Endothelial cell of umbilical vein (primary cell): Measurements from ENCODE around the gene LECT2. TPM values are rescaled to one million over a fixed set of nuclear protein-coding genes. Genes with fewer than 3 reads are reported as not detected.

Experiments
- BruUV-seq: library from RNA; stranded (reverse); fragments of 400-500 nt; replicated peaks from 2 replicates; lab custom pipeline; 2021; lab: Mats Ljungman, UMichigan
- CTCF ChIA-PET: fragments of 300-600, 350-600 bp; sonication (Branson Sonifier 250); formaldehyde crosslinking; loops from one replicate; lab custom pipeline; 2021; ENCODE audit warnings: antibody characterized with exemption, inconsistent platforms; lab: Charles Lee
- POLR2A ChIA-PET: fragments of 300-600, 350-600 bp; sonication (Branson Sonifier 250); formaldehyde crosslinking; loops from one replicate; lab custom pipeline; 2021; ENCODE audit warnings: antibody characterized with exemption, inconsistent platforms; lab: Charles Lee
- DNase-seq: peaks from one replicate; pipeline ENCODE4 v3.0.0-alpha.2; 2011; ENCODE audit warnings: low read depth, low spot score
- FAIRE-seq: peaks from 2 replicates; lab custom pipeline; 2011; peaks lifted over from hg19 to GRCh38; lab: Jason Lieb, UNC
- H2AFZ ChIP-seq: 2 replicates; pipeline ENCODE4 v1.6.0; 2012; ENCODE audit warnings: low read depth, low read length, control low read depth, inconsistent platforms
- H3K27ac ChIP-seq: 2 replicates; pipeline ENCODE4 v1.5.1; 2011; ENCODE audit warnings: low read depth, mild to moderate bottlenecking, control low read depth, low read length, moderate library complexity; ENCODE audit not compliant: insufficient read depth
- H3K27me3 ChIP-seq, 2 experiments: 2 replicates each; pipeline versions ENCODE4 v1.6.0 to v1.6.1; 2011; ENCODE audit warnings: low read length in 2 of 2, mixed read lengths in 1 of 2; ENCODE audit not compliant: control insufficient read depth in 2 of 2, insufficient read depth in 2 of 2
- H3K36me3 ChIP-seq, 2 experiments: 2 replicates in 1 of 2; 3 replicates in 1 of 2; pipeline ENCODE4 v1.5.1; 2011; ENCODE audit warnings: low read length in 2 of 2, mild to moderate bottlenecking in 1 of 2, moderate library complexity in 1 of 2; ENCODE audit not compliant: control insufficient read depth in 2 of 2, insufficient read depth in 2 of 2; ENCODE audit errors: extremely low read depth in 1 of 2
- H3K4me1 ChIP-seq: 3 replicates; pipeline ENCODE4 v1.5.1; 2011; ENCODE audit warnings: mild to moderate bottlenecking, low read length; ENCODE audit not compliant: control insufficient read depth, insufficient read depth; ENCODE audit errors: extremely low read depth
- H3K4me2 ChIP-seq: 2 replicates; pipeline ENCODE4 v1.6.1; 2011; ENCODE audit warnings: low read length, control low read depth, mixed read lengths; ENCODE audit not compliant: insufficient read depth
- H3K4me3 ChIP-seq, 3 experiments: fragments of 200-600 bp in 1 of 3; sonication (generic), shearing (Covaris generic) in 1 of 3; replicated peaks in 1 of 3; 2 replicates each; pipeline ENCODE4 v1.5.1; 2011 to 2016; ENCODE audit warnings: control low read depth in 3 of 3, low read length in 3 of 3, mild to moderate bottlenecking in 2 of 3, inconsistent platforms in 1 of 3, low read depth in 1 of 3, moderate library complexity in 1 of 3; ENCODE audit not compliant: insufficient read depth in 1 of 3
- H3K79me2 ChIP-seq: 2 replicates; pipeline ENCODE4 v1.6.0; 2012; ENCODE audit warnings: low read length, inconsistent platforms; ENCODE audit not compliant: control insufficient read depth, insufficient read depth
- H3K9ac ChIP-seq: replicated peaks from 2 replicates; pipeline ENCODE3; 2011; ENCODE audit warnings: low read length, control low read depth; ENCODE audit not compliant: insufficient read depth; ENCODE audit errors: extremely low read depth
- H3K9me1 ChIP-seq: replicated peaks from 3 replicates; pipeline ENCODE4 v1.6.0; 2011; ENCODE audit warnings: mild to moderate bottlenecking, low read length; ENCODE audit not compliant: control insufficient read depth, insufficient read depth; ENCODE audit errors: extremely low read depth
- H3K9me3 ChIP-seq: replicated peaks from 2 replicates; pipeline ENCODE4 v1.5.1; 2012; ENCODE audit warnings: low read length, inconsistent platforms; ENCODE audit not compliant: control insufficient read depth, insufficient read depth
- H4K20me1 ChIP-seq: replicated peaks from 2 replicates; pipeline ENCODE3; 2011; ENCODE audit warnings: mild to moderate bottlenecking, low read length; ENCODE audit not compliant: control insufficient read depth, insufficient read depth; ENCODE audit errors: extremely low read depth
- EZH2 ChIP-seq: IDR thresholded peaks from 2 replicates; pipeline ENCODE4 v1.6.1; 2012; ENCODE audit warnings: borderline replicate concordance, low read depth, mild to moderate bottlenecking, moderate library complexity, low read length, inconsistent platforms; ENCODE audit not compliant: severe bottlenecking
- FOS ChIP-seq: IDR thresholded peaks from 2 replicates; pipeline ENCODE4 v1.6.1; 2011; ENCODE audit warnings: mild to moderate bottlenecking, low read length, moderate library complexity, borderline replicate concordance; ENCODE audit not compliant: insufficient read depth
- JUN ChIP-seq: IDR thresholded peaks from 2 replicates; pipeline ENCODE4 v1.6.1; 2011; ENCODE audit warnings: borderline replicate concordance, low read depth; ENCODE audit not compliant: insufficient read length, insufficient read depth
- MAX ChIP-seq: IDR thresholded peaks from 2 replicates; pipeline ENCODE4 v1.6.1; 2011; ENCODE audit not compliant: insufficient read depth, insufficient read length
- MYC ChIP-seq: IDR thresholded peaks from one replicate; pipeline ENCODE4 v1.6.1; 2011; ENCODE audit warnings: mild to moderate bottlenecking, low read depth, low read length
- POLR2AphosphoS5 ChIP-seq: IDR thresholded peaks from 2 replicates; pipeline ENCODE4 v1.6.1; 2012; ENCODE audit warnings: low read depth, mild to moderate bottlenecking, control low read depth, low read length, moderate library complexity; ENCODE audit not compliant: insufficient read depth
- dilution Hi-C: fragments of 300-500 bp; cut with MboI; formaldehyde crosslinking; loops from one replicate; pipeline ENCODE4 v1.15.0; 2019; ENCODE audit warnings: low sequenced_read_pairs; ENCODE audit not compliant: extremely low pct_ligation_motif_present
- intact Hi-C: fragments of 100-400 bp; cut with micrococcal nuclease; formaldehyde crosslinking; loops from one replicate; pipeline ENCODE4 v1.10.0; 2022
- polyA plus RNA-seq, 4 experiments: library from polyadenylated mRNA; depleted of rRNA in 3 of 4; stranded (reverse) in 3 of 4; unstranded in 1 of 4; fragments of >200 nt; gene quantifications; 2 replicates each; pipeline versions ENCODE4 v1.2.1 to v1.2.3, GENCODE V29; 2011 to 2012; ENCODE audit warnings: missing spikeins in 1 of 4
- total RNA-seq: library from RNA; stranded (reverse); gene quantifications from 2 replicates; pipeline ENCODE4 v1.2.3, GENCODE V29; 2021

Gene LECT2
- total and polyA plus RNA-seq, 2 donors (not counting 3 experiments of a cell fraction or from before 2014, with no cell fraction given): not detected

GRCh38 chr5:135988546-135988945 lies 33.8 kb upstream of the LECT2 start:
- H3K9me1 ChIP-seq: no peaks in the 10 kb centered on the region
- H3K27ac ChIP-seq: no peak overlapping the region
- no peak overlapping the region for H3K4me3 ChIP-seq
- no peak overlapping the region for H3K4me2 ChIP-seq
- H3K27me3 ChIP-seq: no peaks in the 10 kb centered on the region
- no peak overlapping the region for H2AFZ ChIP-seq
- no peak overlapping the region for H3K9ac ChIP-seq
- ChIA-PET CTCF (interaction anchor here (1.0 to 1.6 kb wide), 3 partner anchors 10 to 40 kb away, joined by 3 to 7 read pairs (median 4); partner anchors contain the start of gene TGFBI), POLR2A (no interaction called here)
- peaks cover 5% of the 10 kb centered on the region for H3K4me1 ChIP-seq
- intact Hi-C loops: no loop called here
- no peaks in the 10 kb centered on the region for H4K20me1 ChIP-seq
- dilution Hi-C loops: no loop called here
- H3K79me2 ChIP-seq: no peaks in the 10 kb centered on the region
- H3K9me3 ChIP-seq: no peaks in the 10 kb centered on the region
- no peaks in the 10 kb centered on the region for H3K36me3 ChIP-seq
- DNase-seq (no peak), FAIRE-seq (no peak)
- TF ChIP-seq MAX: no peak
- TF ChIP-seq EZH2: no peak
- no peak for TF ChIP-seq POLR2AphosphoS5
- no peak for TF ChIP-seq FOS
- TF ChIP-seq JUN: no peak
- BruUV-seq: no TSS peak

- H3K9ac ChIP-seq: no peak overlapping the region
- H3K27ac ChIP-seq: no peak overlapping the region
- H2AFZ ChIP-seq: no peak overlapping the region
These were observed 32.2 kb upstream of the LECT2 start for GRCh38 chr5:135986891-135987401.

More at GRCh38 chr5:135986891-135987401, 32.2 kb upstream of the LECT2 start:
- dilution Hi-C loops (no loop called here), intact Hi-C loops (no loop called here)
- Histone ChIP-seq H3K27me3 (no peaks in the 10 kb centered on the region), H3K79me2 (no peaks in the 10 kb centered on the region), H3K4me3 (no peak overlapping the region), H3K36me3 (no peaks in the 10 kb centered on the region), H4K20me1 (no peaks in the 10 kb centered on the region), H3K4me2 (no peak overlapping the region), H3K4me1 (no peaks in the 10 kb centered on the region), H3K9me1 (no peaks in the 10 kb centered on the region), H3K9me3 (no peaks in the 10 kb centered on the region)
- no TSS peak for BruUV-seq
- TF ChIP-seq MYC (no peak), FOS (no peak)
- ChIA-PET CTCF (interaction anchor here (1.0 to 2.5 kb wide), 5 partner anchors 9 to 95 kb away, joined by 3 to 12 read pairs (median 3); no protein-coding TSS in a partner anchor), POLR2A (no interaction called here)
- DNase-seq: no peak
- no peak for FAIRE-seq
